Smooth muscle cell (in vitro differentiated cells): ENCODE results near the gene CAPN8. TPM values are rescaled to one million over a fixed set of nuclear protein-coding genes. Genes with fewer than 3 reads are reported as not detected.

ENCODE experiments used
- DNase-seq: peaks from one replicate; lab custom pipeline; 2025; ENCODE audit not compliant: unreplicated experiment; lab: John Stamatoyannopoulos, UW
- H2AFZ ChIP-seq: fragments of 200-600 bp; sonication (generic); 2 replicates; pipeline ENCODE4 v1.6.0; 2016; ENCODE audit warnings: antibody characterized with exemption, low read depth, mild to moderate bottlenecking
- H3F3A ChIP-seq: fragments of 200-600 bp; sonication (generic); 2 replicates; pipeline ENCODE4 v1.6.0; 2017; ENCODE audit warnings: antibody characterized with exemption, low read depth
- H3K27ac ChIP-seq: fragments of 200-600 bp; sonication (generic); 2 replicates; pipeline ENCODE4 v1.5.1; 2016; ENCODE audit warnings: low read depth, mild to moderate bottlenecking
- H3K27me3 ChIP-seq: fragments of 200-600 bp; sonication (generic); 2 replicates; pipeline ENCODE4 v1.6.1; 2016; ENCODE audit warnings: low read depth, mild to moderate bottlenecking
- H3K36me3 ChIP-seq: fragments of 200-600 bp; sonication (generic); 2 replicates; pipeline ENCODE4 v1.5.1; 2016; ENCODE audit warnings: low read depth
- H3K4me1 ChIP-seq: fragments of 200-600 bp; sonication (generic); 2 replicates; pipeline ENCODE4 v1.5.1; 2016; ENCODE audit warnings: low read depth
- H3K4me2 ChIP-seq: fragments of 200-600 bp; sonication (generic); 2 replicates; pipeline ENCODE4 v1.6.0; 2016; ENCODE audit warnings: mild to moderate bottlenecking
- H3K4me3 ChIP-seq: fragments of 200-600 bp; sonication (generic); 2 replicates; pipeline ENCODE4 v1.5.1; 2016; ENCODE audit warnings: mild to moderate bottlenecking
- H3K79me2 ChIP-seq: fragments of 200-600 bp; sonication (generic); 2 replicates; pipeline ENCODE4 v1.6.0; 2016; ENCODE audit warnings: low read depth, mild to moderate bottlenecking
- H3K9ac ChIP-seq: fragments of 200-600 bp; sonication (generic); 2 replicates; pipeline ENCODE4 v1.6.0; 2016; ENCODE audit warnings: low read depth
- H3K9me3 ChIP-seq: fragments of 200-600 bp; sonication (generic); replicated peaks from 2 replicates; pipeline ENCODE4 v1.5.1; 2016; ENCODE audit warnings: low read depth
- H4K20me1 ChIP-seq: fragments of 200-600 bp; sonication (generic); 2 replicates; pipeline ENCODE4 v1.6.0; 2016; ENCODE audit warnings: low read depth
- WGBS: methylation state at CpG from one replicate; pipeline ENCODE4 v1.1.7; 2016; ENCODE audit warnings: low lambda C conversion rate; 5-methylcytosine and 5-hydroxymethylcytosine counted together
- polyA plus RNA-seq: library from polyadenylated mRNA; unstranded; fragments of >200 nt; fragmentation: Nextera tagmentation; extraction: Ambion mirVana; gene quantifications from 2 replicates; pipeline ENCODE4 v1.2.1, GENCODE V29; 2016
- total RNA-seq: library from RNA; depleted of rRNA; stranded (reverse); fragments of >200 nt; gene quantifications from 2 replicates; pipeline ENCODE4 v1.2.3, GENCODE V29; 2014
- TF ChIP-seq, protein P1 (sequence below): fragments of 200-600 bp; sonication (generic); IDR thresholded peaks from 2 replicates; pipeline ENCODE4 v1.5.1; 2017; ENCODE audit warnings: borderline replicate concordance, mild to moderate bottlenecking, antibody characterized with exemption; ENCODE audit not compliant: insufficient read depth, poor library complexity, severe bottlenecking

The CAPN8 gene
- total and polyA plus RNA-seq, 2 experiments from 2014 or later = not detected

DNA sequence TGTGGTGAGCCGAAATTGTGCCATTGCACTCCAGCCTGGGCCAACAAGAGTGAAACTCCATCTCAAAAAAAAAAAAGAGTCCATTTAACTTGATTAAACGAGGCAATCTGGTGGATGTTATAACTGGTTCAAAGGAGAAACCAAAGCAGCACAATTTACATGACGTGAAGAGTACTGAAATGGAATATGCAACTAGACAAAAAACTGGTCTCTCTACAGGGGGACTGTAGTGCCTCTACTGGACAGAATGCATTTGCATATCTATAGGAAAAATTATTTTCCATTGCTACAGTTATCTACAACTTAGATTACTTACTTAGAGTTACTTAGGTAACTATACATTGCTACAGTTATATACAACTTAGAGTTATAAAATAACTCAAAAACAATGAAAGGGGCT is 44.1 kb upstream of the CAPN8 start:
- Histone ChIP-seq H3K4me2 (no peak overlapping the region), H3K27ac (no peak overlapping the region), H3K79me2 (peaks cover 24% of the 10 kb centered on the region), H3K9me3 (no peaks in the 10 kb centered on the region), H3K4me3 (no peak overlapping the region), H2AFZ (no peak overlapping the region), H3K36me3 (no peaks in the 10 kb centered on the region), H3K27me3 (no peaks in the 10 kb centered on the region), H4K20me1 (peaks cover under 1% of the 10 kb centered on the region), H3F3A (peaks cover 35% of the 10 kb centered on the region), H3K9ac (no peak overlapping the region), H3K4me1 (peaks cover 12% of the 10 kb centered on the region)
- whole genome bisulfite sequencing = 87% methylated on average over 3 of the region's 3 CpGs
- TF ChIP-seq, protein P1, sequence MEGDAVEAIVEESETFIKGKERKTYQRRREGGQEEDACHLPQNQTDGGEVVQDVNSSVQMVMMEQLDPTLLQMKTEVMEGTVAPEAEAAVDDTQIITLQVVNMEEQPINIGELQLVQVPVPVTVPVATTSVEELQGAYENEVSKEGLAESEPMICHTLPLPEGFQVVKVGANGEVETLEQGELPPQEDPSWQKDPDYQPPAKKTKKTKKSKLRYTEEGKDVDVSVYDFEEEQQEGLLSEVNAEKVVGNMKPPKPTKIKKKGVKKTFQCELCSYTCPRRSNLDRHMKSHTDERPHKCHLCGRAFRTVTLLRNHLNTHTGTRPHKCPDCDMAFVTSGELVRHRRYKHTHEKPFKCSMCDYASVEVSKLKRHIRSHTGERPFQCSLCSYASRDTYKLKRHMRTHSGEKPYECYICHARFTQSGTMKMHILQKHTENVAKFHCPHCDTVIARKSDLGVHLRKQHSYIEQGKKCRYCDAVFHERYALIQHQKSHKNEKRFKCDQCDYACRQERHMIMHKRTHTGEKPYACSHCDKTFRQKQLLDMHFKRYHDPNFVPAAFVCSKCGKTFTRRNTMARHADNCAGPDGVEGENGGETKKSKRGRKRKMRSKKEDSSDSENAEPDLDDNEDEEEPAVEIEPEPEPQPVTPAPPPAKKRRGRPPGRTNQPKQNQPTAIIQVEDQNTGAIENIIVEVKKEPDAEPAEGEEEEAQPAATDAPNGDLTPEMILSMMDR = peak; percentile 56
- no peak for DNase-seq

DNA sequence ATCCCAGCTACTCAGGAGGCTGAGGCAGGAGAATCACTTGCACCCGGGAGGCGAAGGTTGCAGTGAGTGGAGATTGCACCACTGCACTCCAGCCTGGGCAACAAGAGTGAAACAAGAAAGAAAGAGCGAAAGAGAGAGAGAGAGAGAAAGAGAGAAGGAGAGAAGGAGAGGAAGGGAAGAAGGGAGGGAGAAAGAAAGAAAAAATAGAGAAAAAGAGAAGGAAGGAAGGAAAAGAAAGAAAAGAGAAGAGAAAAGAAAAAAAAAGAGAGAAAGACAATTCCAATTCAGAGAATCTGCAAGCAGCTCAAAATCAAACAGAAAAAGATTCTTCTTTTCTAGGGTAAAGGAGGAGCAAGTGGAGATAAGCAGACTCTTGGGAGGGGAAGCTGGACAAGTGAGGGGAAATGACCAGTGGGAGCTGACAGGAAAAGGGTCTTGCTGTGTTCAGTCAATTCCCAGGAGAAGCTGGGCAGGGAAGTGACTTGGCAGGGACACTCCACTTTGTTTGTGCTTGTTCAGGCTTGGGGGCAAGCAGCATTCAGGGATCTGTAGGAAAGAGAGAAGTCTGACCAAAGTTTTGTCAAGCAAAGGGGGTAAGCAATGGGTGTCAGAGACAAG is 43.3 kb upstream of the CAPN8 start:
- Histone ChIP-seq H3K4me3 (no peak overlapping the region), H3K79me2 (peaks cover 16% of the 10 kb centered on the region), H3F3A (peaks cover 34% of the 10 kb centered on the region), H3K27ac (peak overlapping the region; percentile 96), H4K20me1 (no peaks in the 10 kb centered on the region), H2AFZ (no peak overlapping the region), H3K9ac (no peak overlapping the region), H3K4me1 (peaks cover 12% of the 10 kb centered on the region), H3K4me2 (no peak overlapping the region), H3K36me3 (no peaks in the 10 kb centered on the region), H3K27me3 (no peaks in the 10 kb centered on the region), H3K9me3 (no peaks in the 10 kb centered on the region)
- no peak for DNase-seq
- TF ChIP-seq, protein P1 = no peak
- WGBS = 95% methylated on average over 3 of the region's 3 CpGs

DNA sequence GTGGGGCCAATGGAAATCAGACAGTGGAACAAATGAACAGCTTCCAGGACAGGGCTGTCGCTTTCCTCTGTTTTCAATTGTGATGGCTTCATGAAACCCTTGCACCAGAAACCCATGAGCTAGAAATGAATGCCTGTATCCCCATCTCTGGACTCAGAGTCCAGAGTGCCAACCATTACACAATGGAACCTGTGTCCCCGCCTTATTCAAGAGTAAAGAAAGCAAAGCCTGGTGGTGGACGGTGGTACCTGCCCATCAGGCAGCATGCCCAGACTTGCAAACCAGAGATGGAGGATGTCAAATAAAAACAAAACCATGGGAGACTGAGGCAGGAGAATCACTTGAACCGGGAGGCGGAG is 42.5 kb upstream of the CAPN8 start:
- peak overlapping the region; percentile 55 for H3K4me2 ChIP-seq
- no peak overlapping the region for H2AFZ ChIP-seq
- peaks cover 30% of the 10 kb centered on the region for H3F3A ChIP-seq
- no peak for DNase-seq
- H3K27me3 ChIP-seq = no peaks in the 10 kb centered on the region
- no peaks in the 10 kb centered on the region for H4K20me1 ChIP-seq
- no peaks in the 10 kb centered on the region for H3K36me3 ChIP-seq
- no peak overlapping the region for H3K4me3 ChIP-seq
- H3K9me3 ChIP-seq = no peaks in the 10 kb centered on the region
- peak overlapping the region; percentile 96 for H3K27ac ChIP-seq
- peaks cover 7% of the 10 kb centered on the region for H3K4me1 ChIP-seq
- TF ChIP-seq, protein P1 = no peak
- peak overlapping the region; percentile 38 for H3K9ac ChIP-seq
- WGBS = 83% methylated on average over 5 of the region's 5 CpGs
- H3K79me2 ChIP-seq = peaks cover 8% of the 10 kb centered on the region
